Ascending aorta (tissue), 2 donors: ENCODE measurements around the gene SYTL3. TPM values are rescaled to one million over a fixed set of nuclear protein-coding genes. Genes with fewer than 3 reads are reported as not detected.

ENCODE experiments used
- DNase-seq, 2 donors: peaks; one replicate each; pipeline ENCODE4 v3.0.0-alpha.2; 2019; ENCODE audit warnings: low spot score in 2 of 2
- H3K27ac ChIP-seq, 2 donors: fragments of 200-600 bp; sonication (generic); one replicate each; pipeline ENCODE4 v1.5.1; 2016 to 2017; ENCODE audit warnings: mild to moderate bottlenecking in 1 of 2
- H3K27me3 ChIP-seq: fragments of 200-600 bp; sonication (generic); one replicate; pipeline ENCODE4 v1.5.1; 2017
- H3K36me3 ChIP-seq, 2 donors: fragments of 200-600 bp; sonication (generic); one replicate each; pipeline ENCODE4 v1.5.1; 2016
- H3K4me1 ChIP-seq, 2 donors: fragments of 200-600 bp; sonication (generic); one replicate each; pipeline ENCODE4 v1.5.1; 2016 to 2017; ENCODE audit warnings: mild to moderate bottlenecking in 1 of 2
- H3K4me3 ChIP-seq, 2 donors: fragments of 200-600 bp; sonication (generic); one replicate each; pipeline ENCODE4 v1.5.1; 2016 to 2017; ENCODE audit warnings: mild to moderate bottlenecking in 1 of 2
- H3K9me3 ChIP-seq, 2 donors: fragments of 200-600 bp; sonication (generic); one replicate each; pipeline ENCODE4 v1.5.1; 2016
- intact Hi-C: fragments of 100-400 bp; cut with DNase I; formaldehyde crosslinking; loops from one replicate; pipeline ENCODE4 v1.15.1; 2023
- total RNA-seq: library from RNA; depleted of rRNA; stranded (reverse); fragments of >200 nt; gene quantifications from one replicate; pipeline ENCODE4 v1.1.0, GENCODE V29; 2016
- TF ChIP-seq, protein P1 (sequence below), 3 experiments: fragments of 200-600 bp in 2 of 3; fragments of 450-650 bp in 1 of 3; sonication (generic) in 2 of 3; IDR thresholded peaks; one replicate each; pipeline ENCODE4 v1.5.1; 2016 to 2019; ENCODE audit warnings: antibody characterized with exemption in 3 of 3, mild to moderate bottlenecking in 1 of 3, moderate library complexity in 1 of 3

The SYTL3 gene
- total RNA-seq, 1 donor from 2014 or later = 4.7 TPM

DNA sequence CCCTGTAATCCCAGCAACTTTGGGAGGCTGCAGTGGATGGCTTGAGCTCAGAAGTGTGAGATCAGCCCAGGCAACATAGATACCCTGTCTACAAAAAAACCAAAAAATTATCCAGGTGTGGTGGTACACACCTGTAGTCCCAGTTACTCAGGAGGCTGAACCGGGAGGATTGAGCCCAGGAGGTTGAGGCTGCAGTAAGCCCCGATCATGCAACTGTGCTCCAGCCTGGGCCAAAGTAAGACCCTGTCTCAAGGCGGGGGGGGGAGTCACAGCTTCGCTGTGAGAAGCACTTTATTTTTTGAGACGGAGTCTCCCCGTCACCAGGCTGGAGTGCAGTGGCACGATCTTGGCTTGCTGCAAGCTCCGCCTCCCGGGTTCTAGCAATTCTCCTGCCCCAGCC is 115.1 kb downstream of the SYTL3 start:
- intact Hi-C loops = loop anchor here (5.0 kb wide), 1 partner anchor 58 kb away; no protein-coding TSS in a partner anchor
- H3K4me1 ChIP-seq = peaks cover 0 to 5% of the 10 kb centered on the region in 2 donors
- peaks cover 27 to 47% of the 10 kb centered on the region in 2 donors for H3K36me3 ChIP-seq
- H3K27ac ChIP-seq = no peak overlapping the region
- TF ChIP-seq, protein P1, sequence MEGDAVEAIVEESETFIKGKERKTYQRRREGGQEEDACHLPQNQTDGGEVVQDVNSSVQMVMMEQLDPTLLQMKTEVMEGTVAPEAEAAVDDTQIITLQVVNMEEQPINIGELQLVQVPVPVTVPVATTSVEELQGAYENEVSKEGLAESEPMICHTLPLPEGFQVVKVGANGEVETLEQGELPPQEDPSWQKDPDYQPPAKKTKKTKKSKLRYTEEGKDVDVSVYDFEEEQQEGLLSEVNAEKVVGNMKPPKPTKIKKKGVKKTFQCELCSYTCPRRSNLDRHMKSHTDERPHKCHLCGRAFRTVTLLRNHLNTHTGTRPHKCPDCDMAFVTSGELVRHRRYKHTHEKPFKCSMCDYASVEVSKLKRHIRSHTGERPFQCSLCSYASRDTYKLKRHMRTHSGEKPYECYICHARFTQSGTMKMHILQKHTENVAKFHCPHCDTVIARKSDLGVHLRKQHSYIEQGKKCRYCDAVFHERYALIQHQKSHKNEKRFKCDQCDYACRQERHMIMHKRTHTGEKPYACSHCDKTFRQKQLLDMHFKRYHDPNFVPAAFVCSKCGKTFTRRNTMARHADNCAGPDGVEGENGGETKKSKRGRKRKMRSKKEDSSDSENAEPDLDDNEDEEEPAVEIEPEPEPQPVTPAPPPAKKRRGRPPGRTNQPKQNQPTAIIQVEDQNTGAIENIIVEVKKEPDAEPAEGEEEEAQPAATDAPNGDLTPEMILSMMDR (IDR thresholded peaks at IDR 0.05) = no peak
- no peak for DNase-seq
- no peaks in the 10 kb centered on the region for H3K9me3 ChIP-seq
- no peaks in the 10 kb centered on the region for H3K27me3 ChIP-seq
- H3K4me3 ChIP-seq = no peak overlapping the region

DNA sequence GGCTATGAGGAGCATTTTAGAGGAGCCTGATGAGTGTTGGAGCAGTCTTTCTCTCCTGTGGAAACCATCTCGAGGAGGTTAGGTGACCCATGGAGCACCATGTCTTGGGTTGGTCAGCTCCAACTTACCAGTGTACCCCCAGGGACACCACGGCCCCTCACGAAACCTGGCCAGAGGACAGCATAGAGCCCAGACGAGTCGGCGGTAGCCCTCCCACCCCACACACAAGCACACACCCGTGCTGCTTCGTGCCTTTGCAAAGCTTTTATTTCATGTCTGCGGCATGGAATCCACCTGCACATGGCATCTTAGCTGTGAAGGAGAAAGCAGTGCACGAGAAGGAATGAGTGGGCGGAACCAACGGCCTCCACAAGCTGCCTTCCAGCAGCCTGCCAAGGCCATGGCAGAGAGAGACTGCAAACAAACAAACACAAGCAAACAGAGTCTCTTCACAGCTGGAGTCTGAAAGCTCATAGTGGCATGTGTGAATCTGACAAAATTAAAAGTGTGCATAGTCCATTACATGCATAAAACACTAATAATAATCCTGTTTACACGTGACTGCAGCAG is 115.7 kb downstream of the SYTL3 start:
- TF ChIP-seq, protein P1 (IDR thresholded peaks at IDR 0.05) = no peak
- Histone ChIP-seq H3K36me3 (peaks cover 34 to 54% of the 10 kb centered on the region in 2 donors), H3K27ac (no peak overlapping the region), H3K4me3 (no peak overlapping the region), H3K9me3 (no peaks in the 10 kb centered on the region), H3K4me1 (peaks cover 0 to 5% of the 10 kb centered on the region in 2 donors), H3K27me3 (no peaks in the 10 kb centered on the region)
- DNase-seq = no peak
- intact Hi-C loops = no loop called here

- Histone ChIP-seq H3K27me3 (no peaks in the 10 kb centered on the region), H3K36me3 (peaks cover 46 to 67% of the 10 kb centered on the region in 2 donors), H3K9me3 (no peaks in the 10 kb centered on the region), H3K4me3 (no peak overlapping the region), H3K27ac (no peak overlapping the region), H3K4me1 (peaks cover 0 to 5% of the 10 kb centered on the region in 2 donors)
- intact Hi-C loops = no loop called here
- TF ChIP-seq, protein P1 (IDR thresholded peaks at IDR 0.05) = no peak
- no peak for DNase-seq
Measured at GRCh38 chr6:158766621-158767455, 117.0 kb downstream of the SYTL3 start.

DNA sequence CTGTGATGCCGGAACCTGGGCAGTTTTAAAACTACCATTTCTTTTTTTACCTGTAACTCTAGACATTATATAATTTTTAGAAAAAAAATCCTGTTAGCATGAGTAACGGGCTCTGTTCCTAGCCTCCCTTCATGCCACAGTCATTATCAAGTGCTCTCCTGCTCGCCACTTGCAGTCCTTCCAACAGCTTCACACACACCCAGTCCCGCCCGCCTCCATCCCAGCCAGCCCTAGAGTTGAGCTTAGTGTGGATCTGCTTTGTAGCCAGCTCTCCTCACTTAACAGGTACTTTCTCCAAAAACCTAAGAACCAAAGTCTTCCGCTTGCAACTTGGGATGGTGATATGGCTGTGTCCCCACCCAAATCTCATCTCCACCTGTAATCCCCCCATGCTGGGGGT is 117.9 kb downstream of the SYTL3 start:
- intact Hi-C loops = no loop called here
- Histone ChIP-seq H3K36me3 (peaks cover 54 to 73% of the 10 kb centered on the region in 2 donors), H3K9me3 (no peaks in the 10 kb centered on the region), H3K4me3 (no peak overlapping the region), H3K27me3 (no peaks in the 10 kb centered on the region), H3K27ac (no peak overlapping the region), H3K4me1 (peaks cover 0 to 5% of the 10 kb centered on the region in 2 donors)
- DNase-seq = no peak
- TF ChIP-seq, protein P1 (IDR thresholded peaks at IDR 0.05) = no peak

DNA sequence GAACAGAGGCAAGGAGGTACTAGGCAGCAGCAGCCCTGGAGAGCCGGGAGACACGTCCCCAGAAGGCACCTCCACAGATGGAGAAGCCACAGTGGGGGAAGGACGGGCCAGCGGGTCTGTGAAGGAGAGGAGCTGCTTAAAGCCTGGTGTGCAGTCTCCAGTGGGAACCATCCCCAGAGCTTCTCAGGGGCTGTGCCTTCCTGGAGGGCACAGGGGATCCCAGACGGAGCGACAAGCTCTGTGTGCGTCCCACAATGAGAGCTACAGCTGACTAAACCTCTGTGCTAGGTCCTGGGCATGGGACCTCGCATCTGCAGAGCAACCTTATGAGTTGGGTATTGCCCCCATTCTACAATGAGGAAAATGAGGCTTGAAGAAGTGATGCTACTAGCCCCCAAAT is 118.6 kb downstream of the SYTL3 start:
- H3K27ac ChIP-seq = no peak overlapping the region
- H3K4me3 ChIP-seq = no peak overlapping the region
- H3K36me3 ChIP-seq = peaks cover 54 to 79% of the 10 kb centered on the region in 2 donors
- no peaks in the 10 kb centered on the region for H3K9me3 ChIP-seq
- intact Hi-C loops = no loop called here
- H3K27me3 ChIP-seq = no peaks in the 10 kb centered on the region
- H3K4me1 ChIP-seq = peaks cover 0 to 5% of the 10 kb centered on the region in 2 donors
- no peak for DNase-seq
- TF ChIP-seq, protein P1 (IDR thresholded peaks at IDR 0.05) = no peak
